Cardiac fibroblast (primary cell): ENCODE data around the gene ZDHHC9.

Experiments used
- DNase-seq, 2 donors: peaks; one replicate each; pipeline versions ENCODE4 v3.0.0 to v3.0.0-alpha.2; 2010; ENCODE audit warnings: low read depth in 2 of 2
- H3K4me3 ChIP-seq, 2 donors: replicated peaks in 1 of 2; 1 replicate in 1 of 2; 2 replicates in 1 of 2; pipeline ENCODE4 v1.5.1; 2011; ENCODE audit warnings: low read depth in 2 of 2, low read length in 2 of 2, mild to moderate bottlenecking in 2 of 2, moderate library complexity in 1 of 2
- TF ChIP-seq, protein P1 (sequence below): IDR thresholded peaks from one replicate; pipeline ENCODE4 v1.5.1; 2011; ENCODE audit warnings: low read depth, mild to moderate bottlenecking, low read length, inconsistent platforms

The ZDHHC9 gene

DNA sequence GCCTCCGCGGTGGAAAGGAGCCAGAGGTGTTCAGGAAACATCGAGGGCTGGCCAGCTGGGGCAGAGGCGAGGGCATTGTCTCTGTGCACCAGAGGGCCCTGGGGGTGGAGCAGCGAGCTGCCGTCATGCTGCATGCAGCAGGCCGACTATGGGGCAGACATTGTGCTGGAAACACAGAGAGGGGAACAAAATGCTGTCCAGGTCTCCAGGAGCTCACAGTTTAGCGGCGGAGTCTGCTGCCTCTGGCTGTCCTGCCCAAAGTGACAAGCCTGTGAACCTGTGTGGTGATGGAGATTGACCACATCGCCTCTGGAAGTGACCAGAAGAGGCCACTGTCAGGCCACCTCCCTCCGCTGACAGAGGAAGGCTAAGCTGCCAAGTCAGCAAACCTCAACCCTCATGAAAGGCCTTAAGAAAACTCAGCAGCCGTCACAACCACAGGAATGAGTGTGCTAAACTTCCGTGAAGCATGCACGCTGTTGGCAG is 84.1 kb downstream of the ZDHHC9 start:
- TF ChIP-seq, protein P1, sequence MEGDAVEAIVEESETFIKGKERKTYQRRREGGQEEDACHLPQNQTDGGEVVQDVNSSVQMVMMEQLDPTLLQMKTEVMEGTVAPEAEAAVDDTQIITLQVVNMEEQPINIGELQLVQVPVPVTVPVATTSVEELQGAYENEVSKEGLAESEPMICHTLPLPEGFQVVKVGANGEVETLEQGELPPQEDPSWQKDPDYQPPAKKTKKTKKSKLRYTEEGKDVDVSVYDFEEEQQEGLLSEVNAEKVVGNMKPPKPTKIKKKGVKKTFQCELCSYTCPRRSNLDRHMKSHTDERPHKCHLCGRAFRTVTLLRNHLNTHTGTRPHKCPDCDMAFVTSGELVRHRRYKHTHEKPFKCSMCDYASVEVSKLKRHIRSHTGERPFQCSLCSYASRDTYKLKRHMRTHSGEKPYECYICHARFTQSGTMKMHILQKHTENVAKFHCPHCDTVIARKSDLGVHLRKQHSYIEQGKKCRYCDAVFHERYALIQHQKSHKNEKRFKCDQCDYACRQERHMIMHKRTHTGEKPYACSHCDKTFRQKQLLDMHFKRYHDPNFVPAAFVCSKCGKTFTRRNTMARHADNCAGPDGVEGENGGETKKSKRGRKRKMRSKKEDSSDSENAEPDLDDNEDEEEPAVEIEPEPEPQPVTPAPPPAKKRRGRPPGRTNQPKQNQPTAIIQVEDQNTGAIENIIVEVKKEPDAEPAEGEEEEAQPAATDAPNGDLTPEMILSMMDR = no peak
- H3K4me3 ChIP-seq = no peak overlapping the region
- DNase-seq = peak; percentile 79 to 86

DNA sequence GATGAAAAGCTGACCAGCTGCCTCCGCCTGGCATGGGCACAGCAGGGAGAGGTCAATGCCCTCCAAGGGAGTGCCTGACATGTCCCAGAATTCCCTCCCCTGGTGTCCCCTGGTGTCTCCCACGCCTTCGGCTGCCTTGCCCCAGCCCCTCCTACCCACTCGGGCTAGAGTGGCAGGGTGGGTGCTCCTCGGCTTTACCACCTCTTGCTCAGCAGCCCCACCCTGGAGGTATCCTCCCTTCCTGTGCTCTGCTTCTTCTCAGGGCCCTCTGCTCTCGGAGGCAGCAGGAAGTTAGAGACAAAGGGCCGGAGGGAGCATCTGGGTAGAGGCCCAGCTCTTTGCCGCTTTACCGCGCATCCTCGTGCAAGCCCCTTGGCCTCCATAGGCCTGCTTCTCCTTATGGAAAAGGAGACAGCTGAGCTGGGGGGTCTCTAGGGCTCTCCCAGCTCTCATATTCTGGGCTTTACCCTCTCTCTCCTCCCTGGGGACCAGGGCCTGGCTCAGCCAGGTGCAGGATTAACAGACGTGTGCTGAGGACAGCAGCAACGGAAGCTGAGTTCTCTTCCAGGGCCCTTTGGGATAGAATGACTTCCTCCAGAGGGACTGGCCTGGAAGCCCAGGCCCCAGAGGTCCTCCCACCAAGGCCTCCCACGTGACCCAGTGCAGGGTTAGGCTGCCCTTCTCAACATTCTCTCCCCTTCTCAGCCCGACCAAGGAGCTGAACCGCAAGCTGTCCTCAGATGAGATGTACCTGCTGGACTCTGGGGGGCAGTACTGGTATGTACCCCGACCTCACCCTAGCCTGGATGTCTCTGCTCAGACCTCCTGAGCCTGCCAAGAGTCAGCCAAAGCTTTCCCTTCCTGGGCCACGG is 87.7 kb downstream of the ZDHHC9 start:
- H3K4me3 ChIP-seq = no peak overlapping the region
- TF ChIP-seq, protein P1 = no peak
- DNase-seq = no peak

GRCh38 chrX:129754056-129755024 is 89.3 kb downstream of the ZDHHC9 start:
- no peak for DNase-seq
- TF ChIP-seq, protein P1 = peak; percentile 36
- no peak overlapping the region for H3K4me3 ChIP-seq
